HCT116 (cell line): ENCODE results near the gene CHCHD3. TPM values are rescaled to one million over a fixed set of nuclear protein-coding genes. Genes with fewer than 3 reads are reported as not detected.

Experiments
- ATAC-seq: fragments of 200-7000 bp; cut with Tn5 transposase; 2 replicates; pipeline ENCODE4 v1.9.1; 2020; ENCODE audit warnings: mild to moderate bottlenecking, moderate library complexity
- BruUV-seq: library from RNA; stranded (reverse); fragments of 400-500 nt; replicated peaks from 2 replicates; lab custom pipeline; 2021; lab: Mats Ljungman, UMichigan
- CTCF ChIA-PET: fragments of 300-600 bp; sonication (Branson Sonifier 250); formaldehyde crosslinking; loops from one replicate; lab custom pipeline; 2021; ENCODE audit warnings: antibody characterized with exemption; lab: Charles Lee
- POLR2A ChIA-PET: fragments of 300-600, 350-600 bp; sonication (Branson Sonifier 250); formaldehyde crosslinking; loops from one replicate; lab custom pipeline; 2021; ENCODE audit warnings: antibody characterized with exemption; lab: Charles Lee
- RAD21 ChIA-PET, 2 experiments: fragments of 300-600 bp; sonication (Branson Sonifier 250); formaldehyde crosslinking; loops; one replicate each; lab custom pipeline; 2023; ENCODE audit warnings: low total read pairs in 2 of 2; ENCODE audit not compliant: uncharacterized antibody in 2 of 2, unreplicated experiment in 2 of 2, low non-redundant PET in 1 of 2; lab: Charles Lee
- DNase-seq: peaks from one replicate; pipeline ENCODE4 v3.0.0-alpha.2; 2010; ENCODE audit warnings: low read depth, low spot score
- H2AFZ ChIP-seq: fragments of 200-600 bp; shearing (Covaris generic), sonication (generic); 2 replicates; pipeline ENCODE4 v1.6.1; 2017; ENCODE audit warnings: low read depth, mixed run types, mixed read lengths, antibody characterized with exemption, low read length; ENCODE audit not compliant: poor library complexity, severe bottlenecking
- H3K27ac ChIP-seq: 2 replicates; pipeline ENCODE4 v1.5.1; 2012; ENCODE audit warnings: low read depth, low read length
- H3K27me3 ChIP-seq: fragments of 200-600 bp; sonication (generic); 2 replicates; pipeline ENCODE4 v1.6.1; 2016; ENCODE audit warnings: mixed run types, low read length, mixed read lengths; ENCODE audit not compliant: insufficient read depth
- H3K36me3 ChIP-seq, 2 experiments: fragments of 200-500 bp in 1 of 2; fragments of 200-600 bp in 1 of 2; sonication (Bioruptor generic) in 1 of 2; sonication (generic) in 1 of 2; 2 replicates each; pipeline versions ENCODE4 v1.5.1 to v1.6.1; 2014 to 2016; ENCODE audit warnings: low read length in 2 of 2, inconsistent platforms in 1 of 2, mixed read lengths in 1 of 2, mixed run types in 1 of 2; ENCODE audit not compliant: insufficient read depth in 2 of 2, control insufficient read depth in 1 of 2
- H3K4me1 ChIP-seq, 2 experiments: fragments of 200-600 bp in 1 of 2; sonication (generic) in 1 of 2; 2 replicates each; pipeline versions ENCODE4 v1.5.1 to v1.6.1; 2012 to 2017; ENCODE audit warnings: low read length in 2 of 2, inconsistent platforms in 1 of 2, mild to moderate bottlenecking in 1 of 2, mixed read lengths in 1 of 2, mixed run types in 1 of 2, moderate library complexity in 1 of 2; ENCODE audit not compliant: insufficient read depth in 2 of 2, control insufficient read depth in 1 of 2
- H3K4me2 ChIP-seq: fragments of 200-600 bp; sonication (generic); 2 replicates; pipeline ENCODE4 v1.6.1; 2017; ENCODE audit warnings: mixed run types, low read length, mixed read lengths
- H3K4me3 ChIP-seq, 2 experiments: fragments of 200-600 bp in 1 of 2; sonication (generic) in 1 of 2; replicated peaks in 1 of 2; 2 replicates each; pipeline ENCODE4 v1.5.1; 2011 to 2016; ENCODE audit warnings: low read length in 2 of 2, control low read depth in 1 of 2, low read depth in 1 of 2, mild to moderate bottlenecking in 1 of 2, mixed read lengths in 1 of 2, mixed run types in 1 of 2
- H3K79me2 ChIP-seq: fragments of 200-600 bp; sonication (generic); 2 replicates; pipeline ENCODE4 v1.6.1; 2017; ENCODE audit warnings: mild to moderate bottlenecking, mixed run types, low read length, moderate library complexity, mixed read lengths; ENCODE audit not compliant: insufficient read depth
- H3K9ac ChIP-seq: fragments of 200-600 bp; sonication (generic); 2 replicates; pipeline ENCODE4 v1.6.1; 2016; ENCODE audit warnings: low read length, mixed read lengths
- H3K9me2 ChIP-seq: fragments of 200-600 bp; sonication (generic), shearing (Covaris generic); 2 replicates; pipeline ENCODE4 v1.6.1; 2017; ENCODE audit warnings: mixed run types, mild to moderate bottlenecking, moderate library complexity; ENCODE audit not compliant: insufficient read depth
- H3K9me3 ChIP-seq, 2 experiments: fragments of 200-500 bp in 1 of 2; fragments of 200-600 bp in 1 of 2; sonication (Bioruptor generic) in 1 of 2; sonication (generic) in 1 of 2; 2 replicates each; pipeline ENCODE4 v1.6.1; 2014 to 2017; ENCODE audit warnings: low read length in 2 of 2, mixed read lengths in 2 of 2, inconsistent platforms in 1 of 2, low read depth in 1 of 2, mild to moderate bottlenecking in 1 of 2, mixed run types in 1 of 2, moderate library complexity in 1 of 2; ENCODE audit not compliant: control insufficient read depth in 1 of 2, insufficient read depth in 1 of 2
- H4K20me1 ChIP-seq: fragments of 200-600 bp; sonication (generic), shearing (Covaris generic); 2 replicates; pipeline ENCODE4 v1.6.1; 2017; ENCODE audit warnings: mixed run types, mild to moderate bottlenecking, moderate library complexity; ENCODE audit not compliant: insufficient read depth
- CTCF ChIP-seq, 3 experiments: fragments of 200-600 bp in 1 of 3; sonication (generic) in 1 of 3; IDR thresholded peaks in 2 of 3; conservative IDR thresholded peaks in 1 of 3; 2 replicates each; pipeline ENCODE4 v1.5.1; 2012 to 2017; ENCODE audit warnings: low read depth in 2 of 3, low read length in 2 of 3, antibody characterized with exemption in 1 of 3, borderline replicate concordance in 1 of 3, control low read depth in 1 of 3, mild to moderate bottlenecking in 1 of 3, mixed read lengths in 1 of 3, mixed run types in 1 of 3, moderate library complexity in 1 of 3; ENCODE audit not compliant: insufficient read depth in 1 of 3
- EGR1 ChIP-seq: IDR thresholded peaks from 2 replicates; pipeline ENCODE4 v1.6.1; 2012; ENCODE audit warnings: low read depth
- EZH2 ChIP-seq: fragments of 200-600 bp; sonication (generic); IDR thresholded peaks from 2 replicates; pipeline ENCODE4 v1.6.1; 2017; ENCODE audit warnings: antibody characterized with exemption, mixed run types
- EZH2phosphoT487 ChIP-seq: fragments of 200-600 bp; IDR thresholded peaks from 2 replicates; pipeline ENCODE4 v1.6.1; 2018; ENCODE audit warnings: antibody characterized with exemption, borderline replicate concordance
- FOSL1 ChIP-seq: IDR thresholded peaks from 2 replicates; pipeline ENCODE4 v1.6.1; 2012; ENCODE audit warnings: low read depth
- MAX ChIP-seq: IDR thresholded peaks from 2 replicates; pipeline ENCODE4 v1.6.1; 2012
- POLR2A ChIP-seq: IDR thresholded peaks from 2 replicates; pipeline ENCODE4 v1.7.0; 2011; ENCODE audit warnings: borderline replicate concordance; ENCODE audit not compliant: insufficient read depth, insufficient read length; ENCODE audit errors: extremely low read depth
- POLR2AphosphoS5 ChIP-seq: IDR thresholded peaks from 2 replicates; pipeline ENCODE4 v1.6.1; 2011; ENCODE audit warnings: mild to moderate bottlenecking, low read depth, low read length, moderate library complexity
- SIN3A ChIP-seq: IDR thresholded peaks from 2 replicates; pipeline ENCODE4 v1.6.1; 2012; ENCODE audit warnings: low read depth
- SP1 ChIP-seq: IDR thresholded peaks from 2 replicates; pipeline ENCODE4 v1.6.1; 2012; ENCODE audit warnings: low read depth
- SRF ChIP-seq: IDR thresholded peaks from 2 replicates; pipeline ENCODE4 v1.6.1; 2012; ENCODE audit warnings: low read depth
- ZNF274 ChIP-seq: fragments of 200-500 bp; sonication (Bioruptor generic); IDR thresholded peaks from 2 replicates; pipeline ENCODE4 v1.6.1; 2014; ENCODE audit warnings: mild to moderate bottlenecking, low read depth, low read length, inconsistent platforms
- intact Hi-C: fragments of 100-400 bp; cut with micrococcal nuclease; formaldehyde crosslinking; loops from 2 replicates; pipeline ENCODE4 v1.10.0; 2022
- total RNA-seq: library from RNA; stranded (reverse); gene quantifications from one replicate; pipeline ENCODE4 v1.2.1, GENCODE V29; 2021; ENCODE audit not compliant: unreplicated experiment

The CHCHD3 gene
- total RNA-seq, 1 experiment from 2014 or later = 73.5 TPM

GRCh38 chr7:133023370-133024071 is 58.4 kb downstream of the CHCHD3 start:
- intact Hi-C loops = no loop called here
- H3K79me2 ChIP-seq = peaks cover 41% of the 10 kb centered on the region
- no peaks in the 10 kb centered on the region for H3K4me1 ChIP-seq
- H3K27ac ChIP-seq = no peak overlapping the region
- ChIA-PET POLR2A (no interaction called here), RAD21 (no interaction called here), CTCF (no interaction called here)
- no peak overlapping the region for H3K4me2 ChIP-seq
- H3K9me2 ChIP-seq = no peaks in the 10 kb centered on the region
- H3K27me3 ChIP-seq = no peaks in the 10 kb centered on the region
- no peaks in the 10 kb centered on the region for H3K36me3 ChIP-seq
- H4K20me1 ChIP-seq = peaks cover 5% of the 10 kb centered on the region
- DNase-seq = no peak
- no peak overlapping the region for H3K9ac ChIP-seq
- no peak overlapping the region for H2AFZ ChIP-seq
- TF ChIP-seq SP1 (no peak), EZH2phosphoT487 (no peak), FOSL1 (no peak), SRF (no peak), EGR1 (no peak), MAX (no peak), EZH2 (no peak), ZNF274 (no peak), CTCF (IDR thresholded peaks at IDR 0.05 in 2 of 3, conservative IDR thresholded peaks at IDR 0.05 in 1 of 3; ENCODE audit: borderline replicate concordance in 1 of 3, insufficient read depth in 1 of 3, low read depth in 2 of 3, low read length in 2 of 3) (no peak), POLR2A (no peak), SIN3A (no peak), POLR2AphosphoS5 (no peak)
- BruUV-seq = no TSS peak
- H3K9me3 ChIP-seq = no peaks in the 10 kb centered on the region
- H3K4me3 ChIP-seq = no peak overlapping the region
- no peak for ATAC-seq
